Endometrial microvascular endothelial cells (primary cell): ENCODE results near the gene DOCK3. TPM values are rescaled to one million over a fixed set of nuclear protein-coding genes. Genes with fewer than 3 reads are reported as not detected.
"Not testable (repeated sequence)": the region's sequence is repeated elsewhere in the genome, so short reads cannot be mapped to it uniquely, and the experiment has no call there.

Experiments
- in situ Hi-C: cut with HindIII; loops from 2 replicates; pipeline ENCODE4 v1.10.0; 2017; ENCODE audit warnings: low sequenced_read_pairs, low pct_unique_long_range_greater_than_20kb; ENCODE audit errors: inconsistent ontology term
- total RNA-seq: library from RNA; depleted of rRNA; stranded (reverse); fragments of >200 nt; gene quantifications from one replicate; pipeline ENCODE4 v1.2.3, GENCODE V29; 2015; ENCODE audit errors: inconsistent ontology term

DOCK3 gene
- total RNA-seq, 1 donor from 2014 or later = not detected

DNA sequence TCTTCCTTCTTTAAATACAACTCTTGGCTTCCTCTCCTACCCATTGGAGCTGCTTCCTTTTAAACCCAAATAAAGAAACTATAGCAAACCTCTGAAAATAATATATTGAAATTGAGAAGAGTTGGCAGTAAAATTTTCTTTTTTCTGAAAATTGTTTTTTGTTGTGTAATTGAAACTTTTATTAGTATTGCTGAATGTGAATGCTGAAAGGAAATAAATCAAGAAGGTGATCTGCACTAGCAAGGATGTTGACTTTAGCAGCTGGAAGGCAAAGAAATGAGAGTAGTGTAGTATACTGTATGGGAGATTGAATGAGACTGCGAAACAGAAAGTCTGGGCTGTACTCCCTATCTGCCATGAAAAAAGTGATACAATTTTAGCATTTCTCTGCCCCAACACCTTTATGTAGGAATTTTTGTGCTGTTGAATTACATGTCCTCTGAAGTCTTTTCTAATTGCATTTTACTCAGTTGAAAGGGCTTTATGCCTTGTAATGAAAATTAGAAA lies 166.3 kb downstream of the DOCK3 start:
- in situ Hi-C loops = no loop called here

- in situ Hi-C loops = no loop called here
Observed at GRCh38 chr3:50848308-50848707, 173.6 kb downstream of the DOCK3 start.

GRCh38 chr3:50850639-50851511 lies 176.1 kb downstream of the DOCK3 start:
- in situ Hi-C loops = no loop called here

DNA sequence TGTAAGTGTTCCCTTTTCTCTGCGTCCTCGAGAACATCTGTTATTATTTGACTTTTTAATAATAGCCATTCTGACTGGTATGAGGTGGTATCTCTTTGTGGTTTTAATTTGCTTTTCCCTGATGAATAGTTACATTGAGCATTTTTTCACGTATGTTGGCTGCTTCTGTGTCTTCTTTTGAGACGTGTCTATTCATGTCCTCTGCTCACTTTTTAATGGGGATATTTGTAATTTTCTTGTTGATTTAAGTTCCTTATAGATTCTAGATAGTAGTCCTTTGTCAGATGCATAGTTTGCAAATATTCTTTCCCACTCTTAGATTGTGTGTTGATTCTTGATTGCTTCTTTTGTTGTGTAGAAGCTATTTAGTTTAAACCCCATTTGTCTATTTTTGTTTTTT lies 179.2 kb downstream of the DOCK3 start:
- in situ Hi-C loops = no loop called here

GRCh38 chr3:50862221-50862620 lies 187.5 kb downstream of the DOCK3 start:
- in situ Hi-C loops = no loop called here

DNA sequence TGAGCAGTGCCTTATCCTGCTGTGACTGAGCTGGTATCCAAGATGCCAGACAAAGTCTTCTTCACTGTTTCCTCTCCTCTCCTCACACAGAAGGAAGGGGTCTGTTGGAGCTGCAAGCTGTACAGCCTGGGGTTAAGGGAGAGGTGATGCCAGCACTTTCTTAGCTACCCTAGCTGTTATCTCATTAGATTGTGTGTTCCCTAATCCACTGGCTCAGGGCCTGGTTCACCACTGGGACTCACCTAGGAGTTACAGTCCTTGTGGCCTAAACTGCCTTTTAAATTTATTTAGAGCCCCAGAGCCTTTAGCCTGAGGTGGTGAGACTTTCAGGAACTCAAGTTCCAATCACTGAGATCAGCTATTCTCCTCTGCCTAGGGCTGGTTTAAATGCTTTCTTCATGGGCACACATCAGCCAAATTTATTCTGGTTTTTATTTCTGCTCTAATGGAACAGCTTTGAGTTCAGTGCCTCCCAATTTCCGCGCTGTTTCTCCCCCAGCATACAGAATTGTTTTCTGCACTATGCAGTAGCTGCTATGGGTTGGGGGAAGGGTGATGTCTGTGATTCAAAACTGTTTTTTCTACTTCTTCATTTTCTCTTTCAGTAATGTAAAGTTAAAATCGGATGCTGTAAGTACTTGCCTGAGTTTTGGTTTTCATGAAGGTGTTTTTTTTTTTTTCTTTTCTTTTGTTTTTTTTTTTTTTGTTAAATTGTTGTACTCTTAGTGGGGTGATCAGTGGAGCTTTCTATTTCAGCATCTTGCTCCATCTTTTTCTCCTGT lies 198.8 kb downstream of the DOCK3 start:
- in situ Hi-C loops = no loop called here

DNA sequence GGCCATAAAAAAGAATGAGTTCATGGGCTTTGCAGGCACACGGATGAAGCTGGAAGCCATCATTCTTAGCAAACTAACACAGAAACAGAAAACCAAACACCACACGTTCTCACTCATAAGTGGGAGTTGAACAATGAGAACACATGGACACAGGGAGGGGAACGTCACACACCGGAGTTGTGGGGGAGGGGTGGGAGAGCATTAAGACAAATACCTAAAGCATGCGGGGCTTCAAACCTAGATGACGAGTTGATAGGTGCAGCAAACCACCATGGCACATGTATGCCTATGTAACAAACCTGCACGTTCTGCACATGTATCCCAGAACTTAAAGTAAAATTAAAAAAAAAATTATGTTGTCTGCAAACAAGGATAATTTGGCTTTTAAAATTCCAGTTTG lies 200.1 kb downstream of the DOCK3 start:
- in situ Hi-C loops = not testable (repeated sequence)

DNA sequence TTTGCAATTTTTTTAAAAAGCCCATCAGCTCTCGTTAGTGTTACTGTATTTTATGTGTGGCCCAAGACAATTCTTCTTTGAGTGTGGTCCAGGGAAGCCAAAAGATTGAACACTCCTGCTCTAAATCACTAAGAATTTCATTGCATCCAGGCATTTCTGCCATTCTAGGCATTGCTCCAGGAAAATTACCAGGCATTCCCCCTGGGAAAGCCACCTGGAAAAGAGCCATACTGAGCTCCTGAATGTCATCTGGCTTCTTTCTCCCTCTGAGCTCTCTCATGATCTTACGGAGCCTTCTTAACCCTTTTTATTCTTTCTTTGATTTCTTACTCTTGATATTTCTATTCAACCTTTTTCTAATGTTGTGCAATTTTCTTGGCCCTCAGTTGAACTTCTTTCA lies 202.2 kb downstream of the DOCK3 start:
- in situ Hi-C loops = no loop called here

GRCh38 chr3:50882733-50883132 lies 208.0 kb downstream of the DOCK3 start:
- in situ Hi-C loops = not testable (repeated sequence)

DNA sequence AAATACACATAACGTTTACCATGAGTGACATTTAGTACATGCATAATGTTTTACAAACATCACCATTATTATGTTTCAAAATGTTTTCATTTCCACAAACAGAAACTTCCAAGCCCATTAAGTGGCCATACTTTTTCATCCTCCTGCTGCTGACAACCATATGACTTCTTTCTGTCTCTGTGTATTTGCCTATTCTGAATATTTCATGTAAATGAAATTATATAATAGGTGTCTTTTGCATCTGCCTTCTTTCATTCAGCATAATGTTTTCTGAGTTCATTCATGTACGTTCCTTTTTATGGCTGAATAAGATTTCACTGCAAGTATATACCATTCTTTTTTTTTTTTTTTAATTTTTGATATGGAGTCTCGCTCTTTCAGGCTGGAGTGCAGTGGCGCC lies 209.0 kb downstream of the DOCK3 start:
- in situ Hi-C loops = no loop called here

DNA sequence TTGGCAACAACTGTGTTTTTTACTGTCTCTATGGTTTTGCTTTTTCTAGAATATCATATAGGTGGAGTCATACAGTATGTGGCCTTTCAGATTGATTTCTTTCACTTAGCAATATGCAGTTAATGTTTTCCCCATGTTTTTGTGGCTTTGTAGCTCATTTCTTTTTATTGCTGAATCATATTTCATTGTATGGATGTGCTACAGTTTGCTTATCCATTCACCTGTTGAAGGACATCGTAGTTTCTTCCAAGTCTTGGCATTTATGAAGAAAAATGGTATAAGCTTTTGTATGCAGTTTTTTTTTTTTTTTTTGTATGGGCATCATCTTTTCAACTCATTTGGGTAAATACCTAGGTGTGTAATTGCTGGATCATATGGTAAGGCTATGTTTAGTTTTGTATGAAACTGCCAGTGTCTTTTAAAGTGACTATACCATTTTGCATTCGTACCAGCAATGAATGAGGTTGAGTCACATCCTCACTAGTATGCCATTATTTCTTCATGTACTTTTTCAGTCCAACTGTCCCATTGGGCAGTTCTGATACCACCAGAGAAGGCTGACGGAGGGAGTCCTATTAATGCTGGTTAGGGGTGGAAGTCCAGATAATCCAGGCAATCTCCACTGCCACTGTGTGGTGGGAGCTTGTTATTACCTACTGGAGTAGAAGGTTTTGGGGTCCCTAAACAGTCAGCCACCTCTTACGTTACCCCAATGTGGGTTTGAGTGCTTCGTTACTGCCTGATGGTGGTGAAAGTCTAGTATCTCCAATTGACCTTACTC lies 210.5 kb downstream of the DOCK3 start:
- in situ Hi-C loops = no loop called here

- in situ Hi-C loops = no loop called here
Observed at GRCh38 chr3:50890688-50891344, 216.1 kb downstream of the DOCK3 start.

GRCh38 chr3:50901097-50901496 lies 226.4 kb downstream of the DOCK3 start:
- in situ Hi-C loops = not testable (repeated sequence)

DNA sequence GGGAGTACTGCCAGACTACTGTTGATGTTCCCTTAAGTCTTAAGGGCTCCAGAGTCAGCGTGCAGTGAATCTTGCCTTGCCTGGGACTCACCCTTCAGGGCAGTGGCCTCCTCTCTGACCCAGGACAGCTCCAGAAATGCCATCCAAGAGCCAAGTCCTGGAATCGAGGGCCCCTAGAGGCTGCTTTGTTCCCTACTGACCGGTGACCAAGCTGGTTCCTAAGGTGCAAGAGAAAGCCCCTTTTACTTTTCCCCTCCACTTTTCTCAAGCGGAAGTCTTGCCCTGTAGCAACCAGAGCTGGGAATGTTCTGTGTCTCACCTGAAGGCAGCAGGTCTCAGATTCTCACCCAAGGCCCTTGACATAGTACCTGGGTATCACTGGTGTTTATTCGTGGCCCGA lies 238.0 kb downstream of the DOCK3 start:
- in situ Hi-C loops = no loop called here

DNA sequence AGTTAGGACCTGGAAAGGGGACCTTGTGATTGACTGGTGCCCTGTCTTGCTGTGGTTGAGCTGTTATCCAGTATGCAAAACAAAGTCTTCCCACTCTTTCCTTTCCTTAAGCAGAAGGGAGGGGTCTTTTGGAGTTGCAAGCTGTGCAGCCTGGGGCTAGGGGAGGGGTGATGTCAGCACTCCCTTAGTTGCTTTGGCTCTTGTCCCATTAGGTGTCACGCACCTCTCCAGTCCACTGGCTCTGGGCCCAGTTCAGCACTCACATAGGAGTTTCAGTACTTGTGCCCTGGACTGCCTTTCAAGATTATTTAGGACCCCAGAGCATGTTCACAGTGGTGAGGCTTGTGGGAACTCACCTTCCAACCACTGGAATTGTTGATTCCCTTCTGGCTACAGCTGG lies 238.5 kb downstream of the DOCK3 start:
- in situ Hi-C loops = no loop called here

- in situ Hi-C loops = not testable (repeated sequence)
Observed at GRCh38 chr3:50922071-50922470, 247.3 kb downstream of the DOCK3 start.

DNA sequence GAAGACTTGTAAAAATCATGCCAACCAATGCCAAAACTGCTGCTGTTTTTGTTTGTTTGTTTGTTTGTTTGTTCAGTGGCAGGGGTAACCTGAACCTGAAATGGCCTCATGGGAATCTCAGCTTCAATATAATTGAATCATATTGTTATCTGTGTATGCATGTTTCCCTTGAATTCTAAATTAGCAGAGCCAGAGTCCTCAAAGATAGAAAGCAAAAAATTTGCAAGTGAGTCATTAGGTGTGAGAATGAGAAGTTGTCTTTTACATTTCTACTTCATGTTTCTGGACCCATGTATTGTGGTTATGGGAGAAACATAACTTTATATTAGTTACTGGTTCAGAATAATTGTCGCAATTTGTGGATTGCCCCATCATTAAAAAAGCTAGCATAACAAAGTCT lies 249.2 kb downstream of the DOCK3 start:
- in situ Hi-C loops = no loop called here

DNA sequence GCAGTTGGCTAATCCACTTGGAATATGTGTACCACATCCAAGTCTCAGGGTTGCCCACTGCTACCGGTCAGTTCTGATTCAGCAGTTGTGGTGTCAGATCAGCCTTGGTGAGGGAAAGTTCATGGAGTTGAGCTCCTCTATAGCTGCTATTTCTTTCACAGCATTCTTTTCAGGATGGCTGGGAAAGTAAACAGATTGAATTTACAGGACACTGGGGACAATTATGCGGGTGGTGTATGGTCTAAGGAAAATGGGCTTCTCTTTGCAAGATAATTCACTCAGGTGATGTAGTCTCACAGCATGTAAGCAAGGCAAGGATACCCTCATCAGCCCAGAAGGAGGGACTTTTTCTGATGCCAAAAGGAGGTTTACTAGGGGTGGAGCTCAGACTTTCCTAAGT lies 249.9 kb downstream of the DOCK3 start:
- in situ Hi-C loops = no loop called here

DNA sequence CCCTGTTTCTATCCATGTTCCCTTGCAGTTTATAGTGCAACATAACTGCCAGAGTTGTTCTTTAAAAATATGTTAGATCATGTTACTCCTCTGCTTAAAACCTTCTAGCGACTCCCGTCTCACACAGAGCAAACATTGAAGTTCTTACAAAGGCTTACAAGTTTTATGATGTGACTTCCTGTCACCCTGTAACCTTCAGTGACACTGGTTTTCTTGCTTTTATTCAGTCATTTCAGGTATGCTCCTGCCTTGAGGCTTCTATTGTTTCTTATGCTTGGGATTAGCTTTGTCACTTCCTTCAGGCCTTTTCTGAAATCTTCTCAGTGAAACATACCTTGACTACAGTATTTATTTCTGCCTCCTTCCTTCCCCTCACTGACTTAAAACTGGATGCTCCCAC lies 252.1 kb downstream of the DOCK3 start:
- in situ Hi-C loops = no loop called here
